ENCODE results near the gene ZNF638. TPM values are rescaled to one million over a fixed set of nuclear protein-coding genes. Genes with fewer than 3 reads are reported as not detected.

ZNF638 gene
- total RNA-seq, 1 experiment from 2014 or later, result 109 TPM

DNA sequence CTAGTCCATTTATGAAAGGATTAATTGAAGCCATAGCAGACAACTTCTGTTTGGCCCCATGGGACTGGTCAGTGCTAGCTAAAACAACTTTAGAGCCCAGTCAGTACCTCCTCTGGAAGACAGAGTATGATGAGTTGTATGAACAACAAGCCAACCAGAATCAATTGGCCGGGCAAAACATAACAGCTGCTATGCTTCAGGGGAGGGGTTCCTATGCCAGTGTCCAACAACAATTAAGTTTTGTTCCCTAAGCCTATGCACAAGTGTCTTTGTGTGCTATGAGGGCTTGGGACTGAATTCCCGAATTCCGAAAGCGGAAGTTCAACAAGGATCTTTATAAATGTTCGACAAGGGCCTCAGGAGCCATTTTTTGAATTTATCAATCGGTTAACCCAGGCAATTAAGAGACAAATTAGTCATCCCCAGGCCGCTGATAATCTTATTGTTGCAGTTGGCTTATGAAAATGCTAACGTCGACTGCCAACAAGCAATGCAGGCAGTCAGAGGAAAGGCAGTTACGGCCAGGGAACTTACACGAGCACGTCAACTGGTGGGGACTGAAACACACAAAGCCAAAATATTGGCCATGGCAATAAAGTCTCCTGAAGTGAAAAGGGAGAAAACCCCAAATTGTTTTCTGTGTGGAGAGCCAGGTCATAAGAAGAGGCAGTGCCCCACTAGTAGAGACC lies 57.9 kb downstream of the ZNF638 start:
- DNase-seq (ENCODE audit: low spot score) (no peak), ATAC-seq (no peak)
- H3K9me3 Mint-ChIP-seq, result peaks cover 19% of the 10 kb centered on the region
- ChIA-PET POLR2A (no interaction called here), CTCF (no interaction called here)
- H3K27ac Mint-ChIP-seq, result no peak overlapping the region
- H3K27me3 Mint-ChIP-seq (ENCODE audit: low read depth), result no peaks in the 10 kb centered on the region
- TF ChIP-seq, protein P1, sequence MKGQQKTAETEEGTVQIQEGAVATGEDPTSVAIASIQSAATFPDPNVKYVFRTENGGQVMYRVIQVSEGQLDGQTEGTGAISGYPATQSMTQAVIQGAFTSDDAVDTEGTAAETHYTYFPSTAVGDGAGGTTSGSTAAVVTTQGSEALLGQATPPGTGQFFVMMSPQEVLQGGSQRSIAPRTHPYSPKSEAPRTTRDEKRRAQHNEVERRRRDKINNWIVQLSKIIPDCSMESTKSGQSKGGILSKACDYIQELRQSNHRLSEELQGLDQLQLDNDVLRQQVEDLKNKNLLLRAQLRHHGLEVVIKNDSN (CRISPR knock-in tag; IDR thresholded peaks at IDR 0.05), result no peak
- TF ChIP-seq NR1H2 (CRISPR knock-in tag; IDR thresholded peaks at IDR 0.05) (no peak), ZNF263 (CRISPR knock-in tag; IDR thresholded peaks at IDR 0.05; ENCODE audit: low read depth) (no peak), KAT7 (CRISPR knock-in tag; IDR thresholded peaks at IDR 0.05; ENCODE audit: borderline replicate concordance) (no peak), GABPB1 (CRISPR knock-in tag; IDR thresholded peaks at IDR 0.05) (no peak), NFATC4 (CRISPR knock-in tag; IDR thresholded peaks at IDR 0.05) (no peak), ZNF532 (CRISPR knock-in tag; IDR thresholded peaks at IDR 0.05; ENCODE audit: borderline replicate concordance) (no peak), SMAD3 (CRISPR knock-in tag; IDR thresholded peaks at IDR 0.05; ENCODE audit: borderline replicate concordance) (no peak), NFE2L1 (CRISPR knock-in tag; IDR thresholded peaks at IDR 0.05) (no peak), NFYB (CRISPR knock-in tag; conservative IDR thresholded peaks at IDR 0.05; ENCODE audit: low read depth) (no peak)
- TF ChIP-seq, protein P2, sequence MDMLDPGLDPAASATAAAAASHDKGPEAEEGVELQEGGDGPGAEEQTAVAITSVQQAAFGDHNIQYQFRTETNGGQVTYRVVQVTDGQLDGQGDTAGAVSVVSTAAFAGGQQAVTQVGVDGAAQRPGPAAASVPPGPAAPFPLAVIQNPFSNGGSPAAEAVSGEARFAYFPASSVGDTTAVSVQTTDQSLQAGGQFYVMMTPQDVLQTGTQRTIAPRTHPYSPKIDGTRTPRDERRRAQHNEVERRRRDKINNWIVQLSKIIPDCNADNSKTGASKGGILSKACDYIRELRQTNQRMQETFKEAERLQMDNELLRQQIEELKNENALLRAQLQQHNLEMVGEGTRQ (CRISPR knock-in tag; IDR thresholded peaks at IDR 0.05), result no peak
- TF ChIP-seq, protein P3, sequence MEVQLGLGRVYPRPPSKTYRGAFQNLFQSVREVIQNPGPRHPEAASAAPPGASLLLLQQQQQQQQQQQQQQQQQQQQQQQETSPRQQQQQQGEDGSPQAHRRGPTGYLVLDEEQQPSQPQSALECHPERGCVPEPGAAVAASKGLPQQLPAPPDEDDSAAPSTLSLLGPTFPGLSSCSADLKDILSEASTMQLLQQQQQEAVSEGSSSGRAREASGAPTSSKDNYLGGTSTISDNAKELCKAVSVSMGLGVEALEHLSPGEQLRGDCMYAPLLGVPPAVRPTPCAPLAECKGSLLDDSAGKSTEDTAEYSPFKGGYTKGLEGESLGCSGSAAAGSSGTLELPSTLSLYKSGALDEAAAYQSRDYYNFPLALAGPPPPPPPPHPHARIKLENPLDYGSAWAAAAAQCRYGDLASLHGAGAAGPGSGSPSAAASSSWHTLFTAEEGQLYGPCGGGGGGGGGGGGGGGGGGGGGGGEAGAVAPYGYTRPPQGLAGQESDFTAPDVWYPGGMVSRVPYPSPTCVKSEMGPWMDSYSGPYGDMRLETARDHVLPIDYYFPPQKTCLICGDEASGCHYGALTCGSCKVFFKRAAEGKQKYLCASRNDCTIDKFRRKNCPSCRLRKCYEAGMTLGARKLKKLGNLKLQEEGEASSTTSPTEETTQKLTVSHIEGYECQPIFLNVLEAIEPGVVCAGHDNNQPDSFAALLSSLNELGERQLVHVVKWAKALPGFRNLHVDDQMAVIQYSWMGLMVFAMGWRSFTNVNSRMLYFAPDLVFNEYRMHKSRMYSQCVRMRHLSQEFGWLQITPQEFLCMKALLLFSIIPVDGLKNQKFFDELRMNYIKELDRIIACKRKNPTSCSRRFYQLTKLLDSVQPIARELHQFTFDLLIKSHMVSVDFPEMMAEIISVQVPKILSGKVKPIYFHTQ (CRISPR knock-in tag; IDR thresholded peaks at IDR 0.05), result no peak
- TF ChIP-seq, protein P4, sequence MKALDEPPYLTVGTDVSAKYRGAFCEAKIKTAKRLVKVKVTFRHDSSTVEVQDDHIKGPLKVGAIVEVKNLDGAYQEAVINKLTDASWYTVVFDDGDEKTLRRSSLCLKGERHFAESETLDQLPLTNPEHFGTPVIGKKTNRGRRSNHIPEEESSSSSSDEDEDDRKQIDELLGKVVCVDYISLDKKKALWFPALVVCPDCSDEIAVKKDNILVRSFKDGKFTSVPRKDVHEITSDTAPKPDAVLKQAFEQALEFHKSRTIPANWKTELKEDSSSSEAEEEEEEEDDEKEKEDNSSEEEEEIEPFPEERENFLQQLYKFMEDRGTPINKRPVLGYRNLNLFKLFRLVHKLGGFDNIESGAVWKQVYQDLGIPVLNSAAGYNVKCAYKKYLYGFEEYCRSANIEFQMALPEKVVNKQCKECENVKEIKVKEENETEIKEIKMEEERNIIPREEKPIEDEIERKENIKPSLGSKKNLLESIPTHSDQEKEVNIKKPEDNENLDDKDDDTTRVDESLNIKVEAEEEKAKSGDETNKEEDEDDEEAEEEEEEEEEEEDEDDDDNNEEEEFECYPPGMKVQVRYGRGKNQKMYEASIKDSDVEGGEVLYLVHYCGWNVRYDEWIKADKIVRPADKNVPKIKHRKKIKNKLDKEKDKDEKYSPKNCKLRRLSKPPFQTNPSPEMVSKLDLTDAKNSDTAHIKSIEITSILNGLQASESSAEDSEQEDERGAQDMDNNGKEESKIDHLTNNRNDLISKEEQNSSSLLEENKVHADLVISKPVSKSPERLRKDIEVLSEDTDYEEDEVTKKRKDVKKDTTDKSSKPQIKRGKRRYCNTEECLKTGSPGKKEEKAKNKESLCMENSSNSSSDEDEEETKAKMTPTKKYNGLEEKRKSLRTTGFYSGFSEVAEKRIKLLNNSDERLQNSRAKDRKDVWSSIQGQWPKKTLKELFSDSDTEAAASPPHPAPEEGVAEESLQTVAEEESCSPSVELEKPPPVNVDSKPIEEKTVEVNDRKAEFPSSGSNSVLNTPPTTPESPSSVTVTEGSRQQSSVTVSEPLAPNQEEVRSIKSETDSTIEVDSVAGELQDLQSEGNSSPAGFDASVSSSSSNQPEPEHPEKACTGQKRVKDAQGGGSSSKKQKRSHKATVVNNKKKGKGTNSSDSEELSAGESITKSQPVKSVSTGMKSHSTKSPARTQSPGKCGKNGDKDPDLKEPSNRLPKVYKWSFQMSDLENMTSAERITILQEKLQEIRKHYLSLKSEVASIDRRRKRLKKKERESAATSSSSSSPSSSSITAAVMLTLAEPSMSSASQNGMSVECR (CRISPR knock-in tag; IDR thresholded peaks at IDR 0.05; ENCODE audit: borderline replicate concordance), result no peak
- TF ChIP-seq, protein P5, sequence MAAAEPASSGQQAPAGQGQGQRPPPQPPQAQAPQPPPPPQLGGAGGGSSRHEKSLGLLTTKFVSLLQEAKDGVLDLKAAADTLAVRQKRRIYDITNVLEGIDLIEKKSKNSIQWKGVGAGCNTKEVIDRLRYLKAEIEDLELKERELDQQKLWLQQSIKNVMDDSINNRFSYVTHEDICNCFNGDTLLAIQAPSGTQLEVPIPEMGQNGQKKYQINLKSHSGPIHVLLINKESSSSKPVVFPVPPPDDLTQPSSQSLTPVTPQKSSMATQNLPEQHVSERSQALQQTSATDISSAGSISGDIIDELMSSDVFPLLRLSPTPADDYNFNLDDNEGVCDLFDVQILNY (CRISPR knock-in tag; IDR thresholded peaks at IDR 0.05), result no peak
- TF ChIP-seq, protein P6, sequence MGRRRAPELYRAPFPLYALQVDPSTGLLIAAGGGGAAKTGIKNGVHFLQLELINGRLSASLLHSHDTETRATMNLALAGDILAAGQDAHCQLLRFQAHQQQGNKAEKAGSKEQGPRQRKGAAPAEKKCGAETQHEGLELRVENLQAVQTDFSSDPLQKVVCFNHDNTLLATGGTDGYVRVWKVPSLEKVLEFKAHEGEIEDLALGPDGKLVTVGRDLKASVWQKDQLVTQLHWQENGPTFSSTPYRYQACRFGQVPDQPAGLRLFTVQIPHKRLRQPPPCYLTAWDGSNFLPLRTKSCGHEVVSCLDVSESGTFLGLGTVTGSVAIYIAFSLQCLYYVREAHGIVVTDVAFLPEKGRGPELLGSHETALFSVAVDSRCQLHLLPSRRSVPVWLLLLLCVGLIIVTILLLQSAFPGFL (CRISPR knock-in tag; IDR thresholded peaks at IDR 0.05; ENCODE audit: borderline replicate concordance), result no peak
- H3K36me3 Mint-ChIP-seq, result peaks cover 65% of the 10 kb centered on the region
- H3K4me3 Mint-ChIP-seq, result no peak overlapping the region
- no peaks in the 10 kb centered on the region for H3K4me1 Mint-ChIP-seq
